K562 (cell line): ENCODE data around the gene CCDC183. TPM values are rescaled to one million over a fixed set of nuclear protein-coding genes. Genes with fewer than 3 reads are reported as not detected.
A peak's percentile ranks its signal among the peaks of the same experiment; 100 is the strongest.

Source experiments
- ATAC-seq: fragments of 200-7000 bp; cut with Tn5 transposase; 3 replicates; pipeline ENCODE4 v1.9.1; 2020; ENCODE audit warnings: moderate library complexity
- BruUV-seq: library from RNA; stranded (reverse); fragments of 400-500 nt; replicated peaks from 2 replicates; lab custom pipeline; 2021; lab: Mats Ljungman, UMichigan
- CTCF ChIA-PET: fragments of 300-600 bp; formaldehyde crosslinking; extraction: SDS; loops from one replicate; lab custom pipeline; 2021; ENCODE audit warnings: low intra/inter-chr PET ratio; lab: Yijun Ruan, JAX
- POLR2A ChIA-PET: fragments of 300-600, 350-650 bp; sonication (Branson Sonifier 250); formaldehyde crosslinking; extraction: SDS; loops from one replicate; lab custom pipeline; 2021; ENCODE audit warnings: antibody characterized with exemption, inconsistent platforms; lab: Yijun Ruan, JAX
- DNase-seq, 4 experiments: peaks; one replicate each; pipeline versions ENCODE4 v3.0.0 to v3.0.0-alpha.2; 2011 to 2018; ENCODE audit warnings: low spot score in 3 of 4, mixed read lengths in 3 of 4; ENCODE audit errors: extremely low read depth in 1 of 4
- FAIRE-seq: peaks from 2 replicates; lab custom pipeline; 2011; peaks lifted over from hg19 to GRCh38; lab: Jason Lieb, UNC
- H2AFZ ChIP-seq: 2 replicates; pipeline ENCODE4 v1.6.0; 2011; ENCODE audit warnings: low read depth, low read length, control low read depth, inconsistent platforms
- H3K27ac ChIP-seq: fragments of 200-600 bp; 3 replicates; pipeline ENCODE4 v1.8.0; 2011; ENCODE audit warnings: low read depth, mild to moderate bottlenecking, control low read depth, inconsistent platforms, low read length, moderate library complexity, mixed read lengths; ENCODE audit errors: extremely low read depth
- H3K27me3 ChIP-seq, 2 experiments: fragments of 300-600 bp in 1 of 2; 2 replicates in 1 of 2; 3 replicates in 1 of 2; pipeline versions ENCODE4 v1.6.0 to v1.8.0; 2011; ENCODE audit warnings: inconsistent platforms in 2 of 2, low read length in 2 of 2, mild to moderate bottlenecking in 1 of 2, mixed read lengths in 1 of 2, moderate library complexity in 1 of 2; ENCODE audit not compliant: control insufficient read depth in 2 of 2, insufficient read depth in 2 of 2
- H3K36me3 ChIP-seq: fragments of 300-600 bp; 3 replicates; pipeline ENCODE4 v1.8.0; 2011; ENCODE audit warnings: mild to moderate bottlenecking, low read length, inconsistent platforms; ENCODE audit not compliant: control insufficient read depth, insufficient read depth
- H3K4me1 ChIP-seq, 2 experiments: fragments of 200-600 bp in 1 of 2; replicated peaks in 1 of 2; 2 replicates in 1 of 2; 3 replicates in 1 of 2; pipeline versions ENCODE4 v1.5.1 to v1.8.0; 2011; ENCODE audit warnings: inconsistent platforms in 2 of 2, low read length in 2 of 2, mild to moderate bottlenecking in 1 of 2, mixed read lengths in 1 of 2, moderate library complexity in 1 of 2; ENCODE audit not compliant: control insufficient read depth in 2 of 2, insufficient read depth in 2 of 2
- H3K4me2 ChIP-seq: 2 replicates; pipeline ENCODE4 v1.6.1; 2011; ENCODE audit warnings: low read length, control low read depth, inconsistent platforms, mixed read lengths; ENCODE audit not compliant: insufficient read depth
- H3K4me3 ChIP-seq: fragments of 200-600 bp; sonication (generic), shearing (Covaris generic); 2 replicates; pipeline ENCODE4 v1.5.1; 2016; ENCODE audit warnings: control low read depth, inconsistent platforms
- H3K79me2 ChIP-seq: fragments of 200-600 bp; 3 replicates; pipeline ENCODE4 v1.8.0; 2011; ENCODE audit warnings: low read length, inconsistent platforms; ENCODE audit not compliant: control insufficient read depth, insufficient read depth
- H3K9ac ChIP-seq, 2 experiments: 2 replicates each; pipeline versions ENCODE4 v1.6.0 to v1.6.1; 2011; ENCODE audit warnings: low read depth in 2 of 2, low read length in 2 of 2, control low read depth in 1 of 2, inconsistent platforms in 1 of 2, mild to moderate bottlenecking in 1 of 2, mixed read lengths in 1 of 2; ENCODE audit not compliant: insufficient read depth in 1 of 2
- H3K9me1 ChIP-seq: one replicate; pipeline ENCODE4 v1.6.0; 2011; ENCODE audit warnings: inconsistent platforms, mild to moderate bottlenecking, low read length, moderate library complexity; ENCODE audit not compliant: control insufficient read depth, insufficient read depth
- H3K9me3 ChIP-seq: replicated peaks from 2 replicates; pipeline ENCODE4 v1.5.1; 2011; ENCODE audit warnings: low read depth, low read length, inconsistent platforms; ENCODE audit not compliant: control insufficient read depth, insufficient read depth
- H4K20me1 ChIP-seq: replicated peaks from 2 replicates; pipeline ENCODE4 v1.6.1; 2011; ENCODE audit warnings: low read length, inconsistent platforms, mixed read lengths; ENCODE audit not compliant: control insufficient read depth, insufficient read depth
- ELF4 ChIP-seq: fragments of 450-650 bp; formaldehyde crosslinking; IDR thresholded peaks from 2 replicates; pipeline ENCODE4 v1.4.0; 2022; ENCODE audit warnings: missing genetic modification characterization
- SNIP1 ChIP-seq: fragments of 450-650 bp; IDR thresholded peaks from 2 replicates; pipeline ENCODE4 v1.7.1; 2017; ENCODE audit warnings: low read depth, mild to moderate bottlenecking
- TAF15 ChIP-seq: fragments of 200-400 bp; formaldehyde crosslinking; IDR thresholded peaks from 2 replicates; pipeline ENCODE4 v1.6.1; 2017; ENCODE audit warnings: mild to moderate bottlenecking, low read depth, low read length, moderate library complexity
- XRCC5 ChIP-seq: fragments of 200-400 bp; formaldehyde crosslinking; IDR thresholded peaks from 2 replicates; pipeline ENCODE4 v1.6.1; 2017; ENCODE audit warnings: low read depth, mild to moderate bottlenecking, low read length
- ZNF316 ChIP-seq: fragments of 450-650 bp; IDR thresholded peaks from 2 replicates; pipeline ENCODE4 v1.6.1; 2016
- ZNF586 ChIP-seq: fragments of 450-650 bp; formaldehyde crosslinking; conservative IDR thresholded peaks from 2 replicates; pipeline ENCODE4 v1.4.0; 2020; ENCODE audit warnings: mild to moderate bottlenecking, moderate library complexity
- ZNF699 ChIP-seq: fragments of 250-450 bp; sonication (Bioruptor Pico); IDR thresholded peaks from 2 replicates; pipeline ENCODE4 v1.8.0; 2021; ENCODE audit warnings: mild to moderate bottlenecking, moderate library complexity; ENCODE audit not compliant: insufficient replicate concordance
- WGBS: fragments of 100-300 bp; shearing (Covaris generic); methylation state at CpG from one replicate; pipeline ENCODE4 v1.1.6; 2016; ENCODE audit warnings: low coverage, mixed read lengths; ENCODE audit not compliant: insufficient coverage; ENCODE audit errors: missing lambda C conversion rate; 5-methylcytosine and 5-hydroxymethylcytosine counted together
- in situ Hi-C: fragments of 300-500 bp; cut with MboI; formaldehyde crosslinking; loops from 4 replicates; pipeline ENCODE4 v1.15.0; 2018; ENCODE audit warnings: inconsistent platforms, mixed read lengths
- intact Hi-C: fragments of 100-400 bp; cut with micrococcal nuclease; formaldehyde crosslinking; loops from 2 replicates; pipeline ENCODE4 v1.14.2; 2022
- polyA plus RNA-seq, 8 experiments: library from polyadenylated mRNA; depleted of rRNA in 4 of 8; stranded (reverse) in 5 of 8; unstranded in 3 of 8; fragments of >200 nt; fragmentation: Nextera tagmentation in 2 of 8; fragmentation: Illumina TruSeq in 1 of 8; extraction: Ambion mirVana in 2 of 8; extraction: Trizol in 1 of 8; gene quantifications; 2 replicates each; pipeline versions ENCODE4 v1.2.1 to v1.2.3, GENCODE V29; 2011 to 2014; ENCODE audit warnings: inconsistent platforms in 1 of 8, missing spikeins in 1 of 8
- total RNA-seq, 7 experiments: library from RNA; depleted of rRNA in 6 of 7; stranded (reverse); fragments of >200 nt in 6 of 7; fragmentation: Illumina TruSeq in 2 of 7; extraction: Trizol in 2 of 7; gene quantifications; 2 replicates each; pipeline versions ENCODE4 v1.2.1 to v1.2.3, GENCODE V29; 2011 to 2021; ENCODE audit warnings: low replicate concordance in 1 of 7
- TF ChIP-seq, protein P1 (sequence below): IDR thresholded peaks from 2 replicates; pipeline ENCODE4 v1.6.1; 2011; ENCODE audit warnings: borderline replicate concordance, low read depth, mild to moderate bottlenecking, moderate library complexity, low read length; ENCODE audit not compliant: insufficient read depth, poor library complexity, severe bottlenecking
- TF ChIP-seq, protein P2 (sequence below): fragments of 250-450 bp; sonication (Bioruptor Pico); IDR thresholded peaks from 2 replicates; pipeline ENCODE4 v1.5.1; 2021; ENCODE audit warnings: mild to moderate bottlenecking
- TF ChIP-seq, protein P3 (sequence below): fragments of 450-650 bp; IDR thresholded peaks from 2 replicates; pipeline ENCODE4 v1.6.1; 2016; ENCODE audit warnings: borderline replicate concordance

Gene CCDC183
- total and polyA plus RNA-seq, 9 of the 15 experiments (the other 6 are each of a cell fraction or from before 2014, with no cell fraction given): 0.21 to 0.60 (median 0.29) TPM; not detected in 4

DNA sequence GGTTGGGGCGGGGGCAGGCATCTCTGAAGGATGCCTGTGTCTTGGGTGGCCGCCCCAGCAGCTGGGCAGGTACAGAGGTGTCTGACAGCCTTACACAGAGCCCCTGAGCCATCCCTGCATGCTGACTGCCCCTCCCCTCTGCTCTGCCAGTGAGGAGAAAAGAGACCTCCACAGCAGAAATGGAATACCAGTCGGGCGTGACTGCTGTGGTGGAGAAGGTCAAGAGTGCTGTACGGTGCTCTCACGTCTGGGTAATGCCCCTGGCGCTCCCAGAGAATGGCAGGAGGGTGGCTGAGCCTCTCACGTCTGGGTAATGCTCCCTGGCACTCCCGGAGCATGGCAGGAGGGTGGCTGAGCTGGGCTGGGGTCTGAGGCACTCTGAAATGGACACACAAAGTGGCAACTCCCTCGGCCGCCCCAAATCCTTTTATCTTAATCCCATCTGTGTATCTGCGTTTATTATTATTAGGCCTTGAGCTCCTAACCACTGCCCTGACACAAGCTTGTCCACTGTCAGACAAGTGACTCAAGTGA lies 9.1 kb downstream of the CCDC183 start:
- no peak for FAIRE-seq
- no peak overlapping the region for H3K27ac ChIP-seq
- WGBS: 74% methylated on average over 12 of the region's 12 CpGs
- TF ChIP-seq ZNF586 (CRISPR knock-in tag) (no peak), ELF4 (no peak), ZNF316 (no peak), XRCC5 (no peak), ZNF699 (CRISPR knock-in tag) (no peak), SNIP1 (no peak), TAF15 (no peak)
- TF ChIP-seq, protein P1, sequence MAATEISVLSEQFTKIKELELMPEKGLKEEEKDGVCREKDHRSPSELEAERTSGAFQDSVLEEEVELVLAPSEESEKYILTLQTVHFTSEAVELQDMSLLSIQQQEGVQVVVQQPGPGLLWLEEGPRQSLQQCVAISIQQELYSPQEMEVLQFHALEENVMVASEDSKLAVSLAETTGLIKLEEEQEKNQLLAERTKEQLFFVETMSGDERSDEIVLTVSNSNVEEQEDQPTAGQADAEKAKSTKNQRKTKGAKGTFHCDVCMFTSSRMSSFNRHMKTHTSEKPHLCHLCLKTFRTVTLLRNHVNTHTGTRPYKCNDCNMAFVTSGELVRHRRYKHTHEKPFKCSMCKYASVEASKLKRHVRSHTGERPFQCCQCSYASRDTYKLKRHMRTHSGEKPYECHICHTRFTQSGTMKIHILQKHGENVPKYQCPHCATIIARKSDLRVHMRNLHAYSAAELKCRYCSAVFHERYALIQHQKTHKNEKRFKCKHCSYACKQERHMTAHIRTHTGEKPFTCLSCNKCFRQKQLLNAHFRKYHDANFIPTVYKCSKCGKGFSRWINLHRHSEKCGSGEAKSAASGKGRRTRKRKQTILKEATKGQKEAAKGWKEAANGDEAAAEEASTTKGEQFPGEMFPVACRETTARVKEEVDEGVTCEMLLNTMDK: no peak
- TF ChIP-seq, protein P2, sequence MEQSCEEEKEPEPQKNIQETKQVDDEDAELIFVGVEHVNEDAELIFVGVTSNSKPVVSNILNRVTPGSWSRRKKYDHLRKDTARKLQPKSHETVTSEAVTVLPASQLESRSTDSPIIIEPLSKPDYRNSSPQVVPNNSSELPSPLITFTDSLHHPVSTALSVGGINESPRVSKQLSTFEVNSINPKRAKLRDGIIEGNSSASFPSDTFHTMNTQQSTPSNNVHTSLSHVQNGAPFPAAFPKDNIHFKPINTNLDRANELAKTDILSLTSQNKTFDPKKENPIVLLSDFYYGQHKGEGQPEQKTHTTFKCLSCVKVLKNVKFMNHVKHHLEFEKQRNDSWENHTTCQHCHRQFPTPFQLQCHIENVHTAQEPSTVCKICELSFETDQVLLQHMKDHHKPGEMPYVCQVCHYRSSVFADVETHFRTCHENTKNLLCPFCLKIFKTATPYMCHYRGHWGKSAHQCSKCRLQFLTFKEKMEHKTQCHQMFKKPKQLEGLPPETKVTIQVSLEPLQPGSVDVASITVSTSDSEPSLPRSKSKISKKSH (CRISPR knock-in tag): no peak
- TF ChIP-seq, protein P3, sequence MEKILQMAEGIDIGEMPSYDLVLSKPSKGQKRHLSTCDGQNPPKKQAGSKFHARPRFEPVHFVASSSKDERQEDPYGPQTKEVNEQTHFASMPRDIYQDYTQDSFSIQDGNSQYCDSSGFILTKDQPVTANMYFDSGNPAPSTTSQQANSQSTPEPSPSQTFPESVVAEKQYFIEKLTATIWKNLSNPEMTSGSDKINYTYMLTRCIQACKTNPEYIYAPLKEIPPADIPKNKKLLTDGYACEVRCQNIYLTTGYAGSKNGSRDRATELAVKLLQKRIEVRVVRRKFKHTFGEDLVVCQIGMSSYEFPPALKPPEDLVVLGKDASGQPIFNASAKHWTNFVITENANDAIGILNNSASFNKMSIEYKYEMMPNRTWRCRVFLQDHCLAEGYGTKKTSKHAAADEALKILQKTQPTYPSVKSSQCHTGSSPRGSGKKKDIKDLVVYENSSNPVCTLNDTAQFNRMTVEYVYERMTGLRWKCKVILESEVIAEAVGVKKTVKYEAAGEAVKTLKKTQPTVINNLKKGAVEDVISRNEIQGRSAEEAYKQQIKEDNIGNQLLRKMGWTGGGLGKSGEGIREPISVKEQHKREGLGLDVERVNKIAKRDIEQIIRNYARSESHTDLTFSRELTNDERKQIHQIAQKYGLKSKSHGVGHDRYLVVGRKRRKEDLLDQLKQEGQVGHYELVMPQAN: no peak
- TF ChIP-seq, all 486 proteins: peak for 0
- Histone ChIP-seq H3K9me3 (no peaks in the 10 kb centered on the region), H3K9ac (peak overlapping the region in 1 of 2 experiments; percentile 14; a peak in 1 of 4 replicates), H2AFZ (no peak overlapping the region), H3K27me3 (no peaks in the 10 kb centered on the region), H3K9me1 (no peaks in the 10 kb centered on the region), H3K36me3 (peaks cover 23% of the 10 kb centered on the region), H4K20me1 (no peaks in the 10 kb centered on the region), H3K4me2 (no peak overlapping the region), H3K4me1 (peaks cover 29 to 73% of the 10 kb centered on the region in 2 experiments), H3K4me3 (no peak overlapping the region), H3K79me2 (peaks cover 40% of the 10 kb centered on the region)
- ChIA-PET POLR2A (interaction anchor here (0.6 kb wide), 2 partner anchors 132 to 393 kb away, joined by 3 read pairs; no protein-coding TSS in a partner anchor), CTCF (no interaction called here)
- in situ Hi-C loops (no loop called here), intact Hi-C loops (no loop called here)
- no peak for ATAC-seq
- no peak for DNase-seq
- BruUV-seq: no TSS peak
